K562 (cell line): Measurements from ENCODE around the gene TARBP2. TPM values are rescaled to one million over a fixed set of nuclear protein-coding genes. Genes with fewer than 3 reads are reported as not detected.

Source experiments
- ARNT ChIP-seq, 2 experiments: fragments of 450-650 bp; IDR thresholded peaks; 2 replicates each; pipeline ENCODE4 v1.6.1; 2016; ENCODE audit warnings: mild to moderate bottlenecking in 1 of 2
- NONO ChIP-seq, 2 experiments: fragments of 200-400 bp in 1 of 2; fragments of 450-650 bp in 1 of 2; formaldehyde crosslinking in 1 of 2; IDR thresholded peaks; 2 replicates each; pipeline ENCODE4 v1.6.1; 2017; ENCODE audit warnings: low read depth in 2 of 2, mild to moderate bottlenecking in 2 of 2, moderate library complexity in 2 of 2, low read length in 1 of 2
- TFE3 ChIP-seq: fragments of 450-650 bp; formaldehyde crosslinking; IDR thresholded peaks from 2 replicates; pipeline ENCODE4 v1.4.0; 2020; ENCODE audit warnings: mild to moderate bottlenecking, mixed read lengths
- TOE1 ChIP-seq, 2 experiments: fragments of 450-650 bp in 1 of 2; sonication (generic) in 1 of 2; formaldehyde crosslinking in 1 of 2; IDR thresholded peaks; 2 replicates each; pipeline versions ENCODE4 v1.7.1 to v1.8.0; 2016 to 2022; ENCODE audit warnings: borderline replicate concordance in 2 of 2, mild to moderate bottlenecking in 2 of 2, antibody characterized with exemption in 1 of 2, inconsistent platforms in 1 of 2, low read depth in 1 of 2, missing genetic modification reagents in 1 of 2, moderate library complexity in 1 of 2
- VEZF1 ChIP-seq: fragments of 200-800 bp; sonication (Bioruptor generic); IDR thresholded peaks from 2 replicates; pipeline ENCODE4 v1.6.1; 2017; ENCODE audit warnings: missing genetic modification characterization, missing compliant biosample characterization
- ZBTB9 ChIP-seq: fragments of 450-650 bp; formaldehyde crosslinking; IDR thresholded peaks from 2 replicates; pipeline ENCODE4 v1.4.0; 2020; ENCODE audit warnings: mild to moderate bottlenecking, moderate library complexity
- polyA plus RNA-seq, 8 experiments: library from polyadenylated mRNA; depleted of rRNA in 4 of 8; stranded (reverse) in 5 of 8; unstranded in 3 of 8; fragments of >200 nt; fragmentation: Nextera tagmentation in 2 of 8; fragmentation: Illumina TruSeq in 1 of 8; extraction: Ambion mirVana in 2 of 8; extraction: Trizol in 1 of 8; gene quantifications; 2 replicates each; pipeline versions ENCODE4 v1.2.1 to v1.2.3, GENCODE V29; 2011 to 2014; ENCODE audit warnings: inconsistent platforms in 1 of 8, missing spikeins in 1 of 8
- total RNA-seq, 7 experiments: library from RNA; depleted of rRNA in 6 of 7; stranded (reverse); fragments of >200 nt in 6 of 7; fragmentation: Illumina TruSeq in 2 of 7; extraction: Trizol in 2 of 7; gene quantifications; 2 replicates each; pipeline versions ENCODE4 v1.2.1 to v1.2.3, GENCODE V29; 2011 to 2021; ENCODE audit warnings: low replicate concordance in 1 of 7
- TF ChIP-seq, protein P1 (sequence below): IDR thresholded peaks from 3 replicates; pipeline ENCODE4 v1.6.1; 2011; ENCODE audit warnings: borderline replicate concordance, mild to moderate bottlenecking, moderate library complexity; ENCODE audit not compliant: insufficient read length; ENCODE audit errors: extremely low read depth
- TF ChIP-seq, protein P2 (sequence below), 2 experiments: fragments of 450-650 bp; IDR thresholded peaks; 2 replicates each; pipeline ENCODE4 v1.6.1; 2018; ENCODE audit warnings: mild to moderate bottlenecking in 2 of 2, low read depth in 1 of 2; ENCODE audit not compliant: partially characterized antibody in 2 of 2
- TF ChIP-seq, protein P3 (sequence below): fragments of 250-450 bp; sonication (Bioruptor Pico); IDR thresholded peaks from 2 replicates; pipeline ENCODE4 v1.4.0; 2020; ENCODE audit warnings: borderline replicate concordance

Gene TARBP2
- total and polyA plus RNA-seq, 9 of the 15 experiments (the other 6 are each of a cell fraction or from before 2014, with no cell fraction given) = 5.6 to 69.0 (median 44.6) TPM

GRCh38 chr12:53492830-53493609 lies 8.1 kb upstream of the TARBP2 start (continued):
- TF ChIP-seq TFE3 (CRISPR knock-in tag) (peak; percentile 97), ARNT (IDR thresholded peaks at IDR 0.05) (no peak), NONO (IDR thresholded peaks at IDR 0.05; ENCODE audit: low read depth in 2 of 2, low read length in 1 of 2) (0 out of 4 replicates have a peak, but pooled peaks of 1 of the 2 experiments have one; percentile 37), TOE1 (IDR thresholded peaks at IDR 0.05; ENCODE audit: borderline replicate concordance) (peak; percentile 95), TOE1 (CRISPR knock-in tag; IDR thresholded peaks at IDR 0.05; ENCODE audit: borderline replicate concordance, low read depth) (no peak), VEZF1 (CRISPR knock-in tag) (peak; percentile 87), ZBTB9 (CRISPR knock-in tag) (no peak)
- TF ChIP-seq, protein P1, sequence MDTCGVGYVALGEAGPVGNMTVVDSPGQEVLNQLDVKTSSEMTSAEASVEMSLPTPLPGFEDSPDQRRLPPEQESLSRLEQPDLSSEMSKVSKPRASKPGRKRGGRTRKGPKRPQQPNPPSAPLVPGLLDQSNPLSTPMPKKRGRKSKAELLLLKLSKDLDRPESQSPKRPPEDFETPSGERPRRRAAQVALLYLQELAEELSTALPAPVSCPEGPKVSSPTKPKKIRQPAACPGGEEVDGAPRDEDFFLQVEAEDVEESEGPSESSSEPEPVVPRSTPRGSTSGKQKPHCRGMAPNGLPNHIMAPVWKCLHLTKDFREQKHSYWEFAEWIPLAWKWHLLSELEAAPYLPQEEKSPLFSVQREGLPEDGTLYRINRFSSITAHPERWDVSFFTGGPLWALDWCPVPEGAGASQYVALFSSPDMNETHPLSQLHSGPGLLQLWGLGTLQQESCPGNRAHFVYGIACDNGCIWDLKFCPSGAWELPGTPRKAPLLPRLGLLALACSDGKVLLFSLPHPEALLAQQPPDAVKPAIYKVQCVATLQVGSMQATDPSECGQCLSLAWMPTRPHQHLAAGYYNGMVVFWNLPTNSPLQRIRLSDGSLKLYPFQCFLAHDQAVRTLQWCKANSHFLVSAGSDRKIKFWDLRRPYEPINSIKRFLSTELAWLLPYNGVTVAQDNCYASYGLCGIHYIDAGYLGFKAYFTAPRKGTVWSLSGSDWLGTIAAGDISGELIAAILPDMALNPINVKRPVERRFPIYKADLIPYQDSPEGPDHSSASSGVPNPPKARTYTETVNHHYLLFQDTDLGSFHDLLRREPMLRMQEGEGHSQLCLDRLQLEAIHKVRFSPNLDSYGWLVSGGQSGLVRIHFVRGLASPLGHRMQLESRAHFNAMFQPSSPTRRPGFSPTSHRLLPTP = no peak
- TF ChIP-seq, protein P2, sequence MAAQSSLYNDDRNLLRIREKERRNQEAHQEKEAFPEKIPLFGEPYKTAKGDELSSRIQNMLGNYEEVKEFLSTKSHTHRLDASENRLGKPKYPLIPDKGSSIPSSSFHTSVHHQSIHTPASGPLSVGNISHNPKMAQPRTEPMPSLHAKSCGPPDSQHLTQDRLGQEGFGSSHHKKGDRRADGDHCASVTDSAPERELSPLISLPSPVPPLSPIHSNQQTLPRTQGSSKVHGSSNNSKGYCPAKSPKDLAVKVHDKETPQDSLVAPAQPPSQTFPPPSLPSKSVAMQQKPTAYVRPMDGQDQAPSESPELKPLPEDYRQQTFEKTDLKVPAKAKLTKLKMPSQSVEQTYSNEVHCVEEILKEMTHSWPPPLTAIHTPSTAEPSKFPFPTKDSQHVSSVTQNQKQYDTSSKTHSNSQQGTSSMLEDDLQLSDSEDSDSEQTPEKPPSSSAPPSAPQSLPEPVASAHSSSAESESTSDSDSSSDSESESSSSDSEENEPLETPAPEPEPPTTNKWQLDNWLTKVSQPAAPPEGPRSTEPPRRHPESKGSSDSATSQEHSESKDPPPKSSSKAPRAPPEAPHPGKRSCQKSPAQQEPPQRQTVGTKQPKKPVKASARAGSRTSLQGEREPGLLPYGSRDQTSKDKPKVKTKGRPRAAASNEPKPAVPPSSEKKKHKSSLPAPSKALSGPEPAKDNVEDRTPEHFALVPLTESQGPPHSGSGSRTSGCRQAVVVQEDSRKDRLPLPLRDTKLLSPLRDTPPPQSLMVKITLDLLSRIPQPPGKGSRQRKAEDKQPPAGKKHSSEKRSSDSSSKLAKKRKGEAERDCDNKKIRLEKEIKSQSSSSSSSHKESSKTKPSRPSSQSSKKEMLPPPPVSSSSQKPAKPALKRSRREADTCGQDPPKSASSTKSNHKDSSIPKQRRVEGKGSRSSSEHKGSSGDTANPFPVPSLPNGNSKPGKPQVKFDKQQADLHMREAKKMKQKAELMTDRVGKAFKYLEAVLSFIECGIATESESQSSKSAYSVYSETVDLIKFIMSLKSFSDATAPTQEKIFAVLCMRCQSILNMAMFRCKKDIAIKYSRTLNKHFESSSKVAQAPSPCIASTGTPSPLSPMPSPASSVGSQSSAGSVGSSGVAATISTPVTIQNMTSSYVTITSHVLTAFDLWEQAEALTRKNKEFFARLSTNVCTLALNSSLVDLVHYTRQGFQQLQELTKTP (IDR thresholded peaks at IDR 0.05; ENCODE audit: low read depth in 1 of 2, partially characterized antibody in 2 of 2) = peak in 1 of 2 experiments; percentile 20
- TF ChIP-seq, protein P3, sequence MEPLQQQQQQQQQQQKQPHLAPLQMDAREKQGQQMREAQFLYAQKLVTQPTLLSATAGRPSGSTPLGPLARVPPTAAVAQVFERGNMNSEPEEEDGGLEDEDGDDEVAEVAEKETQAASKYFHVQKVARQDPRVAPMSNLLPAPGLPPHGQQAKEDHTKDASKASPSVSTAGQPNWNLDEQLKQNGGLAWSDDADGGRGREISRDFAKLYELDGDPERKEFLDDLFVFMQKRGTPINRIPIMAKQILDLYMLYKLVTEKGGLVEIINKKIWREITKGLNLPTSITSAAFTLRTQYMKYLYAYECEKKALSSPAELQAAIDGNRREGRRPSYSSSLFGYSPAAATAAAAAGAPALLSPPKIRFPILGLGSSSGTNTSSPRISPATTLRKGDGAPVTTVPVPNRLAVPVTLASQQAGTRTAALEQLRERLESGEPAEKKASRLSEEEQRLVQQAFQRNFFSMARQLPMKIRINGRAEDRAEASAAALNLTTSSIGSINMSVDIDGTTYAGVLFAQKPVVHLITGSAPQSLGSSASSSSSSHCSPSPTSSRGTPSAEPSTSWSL (CRISPR knock-in tag) = no peak
